NCI-H1105 treated with DMSO at 0.1 percent for 48 hours (cell line): ENCODE data around the gene CADM1.

ENCODE experiments used
- DNase-seq: peaks from one replicate; lab custom pipeline; 2025; lab: John Stamatoyannopoulos, UW

CADM1 gene

DNA sequence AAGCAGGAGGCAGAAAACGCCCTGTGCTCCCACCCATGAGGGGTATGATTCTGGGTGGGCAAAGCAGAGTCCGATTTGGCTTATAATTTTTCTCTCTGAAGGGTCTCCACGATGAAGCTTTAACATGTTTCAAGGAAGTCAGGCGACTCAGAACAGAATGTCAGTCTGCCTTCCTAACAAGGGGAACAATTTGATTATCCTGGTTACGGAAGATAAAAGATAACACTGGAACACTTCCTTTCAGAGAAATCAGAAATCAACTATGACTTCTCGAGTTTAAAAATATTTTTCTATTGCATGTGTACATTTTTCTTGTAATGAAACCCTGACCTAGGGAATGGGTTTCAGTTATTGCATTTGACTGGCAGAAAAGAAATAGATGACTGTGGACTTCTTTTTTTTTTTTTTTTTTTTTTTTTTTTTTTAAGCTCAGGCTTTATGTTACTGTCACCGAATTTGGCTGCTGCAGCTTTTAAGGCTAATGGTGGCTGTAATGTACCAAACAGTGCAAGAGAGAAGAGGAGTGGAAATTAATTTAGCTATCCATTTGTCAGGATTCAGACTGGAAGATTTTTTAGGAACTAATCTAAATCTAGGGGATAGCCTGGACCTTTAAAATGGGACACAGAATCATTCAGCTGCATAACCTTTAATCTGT, 297.7 kb downstream of the CADM1 start:
- DNase-seq, result no peak

DNA sequence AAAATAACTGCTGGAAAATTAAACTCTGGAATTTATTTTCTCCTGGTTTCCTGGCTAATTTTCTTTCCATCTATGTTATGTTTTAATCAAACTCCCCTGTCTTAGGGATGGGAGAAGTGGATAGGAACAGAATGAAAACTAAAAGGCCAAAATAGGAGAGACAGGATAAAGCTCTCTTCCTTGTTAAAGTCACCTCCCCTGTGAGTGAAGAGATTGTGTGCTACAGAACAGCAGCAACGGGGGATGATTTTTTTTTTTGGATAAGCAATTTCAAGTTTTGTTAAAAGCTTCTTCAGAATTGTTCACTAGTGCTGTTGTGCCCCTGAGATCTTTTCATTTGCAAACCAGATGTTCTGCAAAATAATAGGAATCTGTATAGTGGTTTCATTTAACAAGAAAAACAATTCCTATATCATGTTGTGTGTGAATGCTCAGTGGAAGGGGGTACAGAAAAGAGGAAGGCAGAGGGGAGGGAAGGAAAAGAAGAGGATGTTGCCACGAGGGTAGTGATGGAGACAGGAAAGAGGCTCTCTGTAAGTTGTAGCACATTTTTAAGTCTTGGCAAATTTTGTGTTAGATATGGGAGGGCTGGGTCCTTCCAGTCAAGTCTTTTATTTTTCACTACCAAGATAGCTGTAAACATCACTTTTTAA, 301.2 kb downstream of the CADM1 start:
- DNase-seq, result no peak

DNA sequence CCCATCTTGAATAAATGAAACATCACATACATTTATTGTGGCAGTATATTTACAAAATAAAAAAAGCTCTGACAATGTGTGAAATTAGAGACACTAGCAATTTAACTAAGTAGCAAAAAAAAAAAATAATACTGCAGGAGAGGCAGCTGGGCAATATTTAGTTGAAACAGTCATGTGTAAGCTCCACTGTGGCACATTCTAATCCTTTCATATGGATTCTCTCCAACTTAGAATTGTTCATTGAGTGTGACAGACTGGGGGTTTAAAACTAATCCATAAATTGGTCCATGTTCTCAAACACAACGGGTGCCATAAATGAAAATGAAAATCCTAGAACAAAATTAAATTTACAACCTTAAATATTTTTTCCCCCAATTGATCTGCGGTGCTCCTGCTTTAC, 302.1 kb downstream of the CADM1 start:
- DNase-seq, result no peak

DNA sequence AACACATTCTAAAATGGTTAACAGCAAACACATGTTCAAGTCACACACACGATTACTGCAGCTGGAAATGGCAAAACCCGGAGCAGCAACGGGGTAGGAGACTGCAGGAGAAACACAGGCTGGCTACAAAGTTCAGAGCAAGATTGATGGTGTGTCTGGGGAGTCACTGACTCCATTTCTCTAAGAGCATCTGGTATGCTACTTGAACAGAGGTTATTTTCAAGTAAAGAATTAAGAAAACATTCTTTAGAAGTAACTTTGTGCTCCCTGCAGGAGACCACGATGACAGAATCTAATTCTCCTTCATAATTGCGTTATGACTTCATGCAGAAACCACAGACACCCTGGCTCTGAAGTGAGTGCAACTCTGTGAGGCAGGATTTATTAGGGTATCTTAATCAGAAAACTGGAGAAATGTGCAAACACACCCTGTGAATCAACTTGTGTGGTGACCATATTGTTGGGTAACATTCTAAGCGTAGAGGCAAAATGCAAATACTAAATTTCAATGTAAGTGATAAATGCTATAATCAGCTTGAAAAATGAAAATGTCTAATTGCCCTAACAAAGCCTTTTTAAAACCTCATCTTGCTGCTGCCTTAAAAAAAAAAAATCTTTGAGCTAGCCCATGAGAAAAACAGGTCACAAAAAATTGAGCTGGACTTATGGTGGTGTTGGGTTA, 303.0 kb downstream of the CADM1 start:
- DNase-seq, result no peak

DNA sequence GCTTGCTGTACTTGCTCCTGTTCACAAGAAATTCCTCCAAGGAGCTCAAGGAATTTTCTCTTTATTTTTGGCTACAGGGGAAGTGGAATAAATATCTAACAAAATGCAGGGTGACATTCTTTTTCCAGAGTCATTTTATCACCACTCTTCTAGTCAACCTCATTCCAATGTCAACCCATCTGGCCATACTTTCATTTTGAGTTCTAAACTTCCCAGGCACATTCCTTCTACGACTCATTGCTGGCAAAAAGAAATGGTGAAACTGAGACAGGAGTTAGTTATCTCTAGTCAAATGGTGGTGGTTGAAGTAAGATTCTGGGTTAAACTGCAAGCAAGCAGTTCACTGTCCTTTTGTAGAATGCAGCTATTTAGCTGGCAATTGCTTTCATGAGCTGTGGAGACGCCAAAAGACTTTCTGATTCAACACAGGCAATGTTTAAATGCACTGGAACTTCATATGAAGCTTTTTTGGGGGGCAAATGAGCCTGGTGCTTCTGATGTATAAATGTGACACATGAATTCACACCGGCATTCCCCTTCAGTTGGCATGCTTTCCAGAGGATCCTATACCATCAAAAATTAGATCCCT, 304.6 kb downstream of the CADM1 start:
- no peak for DNase-seq

DNA sequence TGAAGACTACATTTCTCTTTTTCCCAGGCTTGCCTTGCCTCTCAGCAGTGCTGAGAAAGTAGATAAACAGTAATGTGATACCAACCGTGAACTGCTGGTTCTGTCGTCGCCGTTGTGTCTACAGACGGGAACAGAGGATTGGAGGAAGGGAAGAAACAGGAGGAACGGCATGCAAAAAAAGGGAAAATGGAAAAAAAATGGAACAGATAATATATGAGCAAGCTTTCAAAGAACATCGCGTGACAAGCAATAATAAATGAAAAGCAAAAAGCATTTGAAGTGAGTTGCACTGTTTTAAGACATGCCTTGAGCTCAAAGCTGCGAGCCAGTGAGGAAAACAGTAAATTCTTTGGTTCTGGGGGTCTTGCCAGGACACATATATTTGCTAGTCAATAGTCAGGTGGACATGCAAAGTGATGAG, 305.9 kb downstream of the CADM1 start:
- no peak for DNase-seq

DNA sequence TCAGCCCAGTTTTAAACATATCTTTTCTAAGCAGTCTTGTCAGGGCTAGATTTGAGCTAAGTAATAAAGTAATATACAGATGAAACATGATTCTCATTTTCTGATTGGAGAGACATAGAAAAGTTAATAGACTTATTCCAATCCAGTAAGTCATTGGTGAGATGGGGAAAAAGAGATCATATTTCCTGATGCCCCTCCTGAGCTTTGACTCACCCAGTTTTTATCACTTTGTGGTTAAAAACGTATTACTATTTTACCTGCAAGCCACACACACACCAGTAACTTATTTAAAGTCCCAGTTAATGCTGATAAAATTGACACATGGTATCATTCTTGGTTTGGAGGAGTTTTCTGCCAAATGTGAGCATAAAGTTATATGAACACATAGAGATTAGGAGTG, 306.8 kb downstream of the CADM1 start:
- no peak for DNase-seq

DNA sequence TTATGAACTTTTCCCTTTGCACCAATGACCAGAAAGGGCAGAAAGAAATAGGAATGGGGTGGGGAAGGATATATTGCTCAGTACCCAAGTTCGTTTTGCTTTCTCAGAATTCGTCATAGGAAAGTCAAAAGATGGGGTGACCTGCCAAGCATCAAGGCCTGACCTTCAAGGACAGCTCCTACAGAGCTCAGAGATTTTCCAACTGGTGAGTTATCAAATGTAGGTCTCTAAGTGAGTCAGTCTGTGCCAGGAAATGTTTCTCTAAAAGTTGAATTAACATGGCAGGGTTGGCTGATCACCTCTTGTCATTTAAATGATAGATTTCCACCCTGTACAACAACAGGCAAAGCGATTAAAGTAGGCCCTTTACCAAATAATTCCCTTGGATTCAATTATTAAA, 307.2 kb downstream of the CADM1 start:
- no peak for DNase-seq

DNA sequence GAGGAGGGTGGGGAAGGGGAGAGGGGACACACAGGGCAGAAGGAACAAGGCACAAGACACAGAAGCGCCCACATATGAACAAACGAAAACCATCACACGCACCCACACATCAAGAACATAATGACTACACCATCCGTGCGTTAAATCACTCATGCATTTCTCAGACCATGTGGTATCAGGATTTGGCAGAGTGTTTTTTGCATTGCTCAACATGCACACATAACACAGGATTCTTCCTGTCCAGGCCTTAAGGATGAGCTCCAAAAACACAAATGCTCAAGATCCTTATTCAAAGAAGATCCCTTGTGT, 309.5 kb downstream of the CADM1 start:
- DNase-seq, result no peak

DNA sequence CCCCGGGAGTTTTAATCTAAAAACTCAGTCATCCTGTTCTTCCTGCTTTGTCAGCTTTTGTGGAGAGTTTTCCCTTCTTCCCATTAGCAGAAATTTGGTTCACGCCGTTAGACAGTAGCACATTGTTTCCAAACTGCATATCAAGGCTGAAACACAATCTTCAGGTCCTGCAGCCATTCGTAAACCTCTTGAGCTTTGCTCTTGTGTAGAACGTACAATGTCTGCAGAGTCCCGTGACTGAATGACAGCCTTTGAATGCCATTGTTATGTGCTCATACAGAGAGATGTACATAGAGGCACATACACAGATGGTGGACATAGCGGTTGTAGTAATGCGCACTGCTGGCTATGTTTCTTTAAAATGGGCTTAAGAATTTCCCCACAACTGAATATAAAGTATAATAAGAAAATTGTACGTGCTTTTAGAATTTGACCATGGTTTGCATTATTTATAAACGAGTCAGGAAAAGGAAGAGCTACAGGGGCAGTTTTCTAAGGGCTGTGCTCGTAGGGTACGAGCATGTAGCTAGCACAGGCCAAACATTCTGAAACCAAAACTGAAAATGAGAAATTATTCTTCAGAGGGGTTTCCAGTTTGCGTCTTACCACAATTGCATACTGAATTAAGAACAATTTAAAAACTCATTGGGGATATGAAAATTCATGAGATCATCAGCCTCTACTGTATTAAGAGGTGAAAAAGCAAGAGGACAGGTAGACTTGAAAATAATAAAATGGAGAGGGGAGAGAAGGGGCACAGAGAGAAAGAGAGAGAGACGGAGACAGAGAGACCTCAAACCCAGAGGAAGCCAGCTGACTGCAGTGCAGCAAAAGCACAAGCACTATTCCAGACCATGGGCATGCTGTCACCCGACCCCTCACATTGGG, 310.1 kb downstream of the CADM1 start:
- DNase-seq, result no peak

DNA sequence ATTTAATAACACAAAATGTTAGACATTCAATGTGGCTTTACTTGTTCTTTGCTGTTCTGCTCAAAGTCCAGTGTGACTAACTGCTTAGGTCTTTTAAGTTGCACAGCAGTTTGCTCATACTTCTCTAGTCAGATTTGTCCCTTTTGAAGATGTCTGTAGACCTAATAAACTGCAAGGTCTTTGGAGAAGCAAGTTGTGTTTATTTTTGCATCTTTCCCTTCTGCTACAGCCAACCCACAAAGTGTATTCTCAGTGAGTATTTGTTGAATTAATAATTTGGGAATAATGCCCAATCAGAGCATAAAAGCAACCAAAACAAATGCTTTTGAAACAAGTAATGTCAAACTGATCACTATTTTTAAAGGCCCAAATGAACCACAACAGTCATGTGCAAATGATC, 312.5 kb downstream of the CADM1 start:
- no peak for DNase-seq

DNA sequence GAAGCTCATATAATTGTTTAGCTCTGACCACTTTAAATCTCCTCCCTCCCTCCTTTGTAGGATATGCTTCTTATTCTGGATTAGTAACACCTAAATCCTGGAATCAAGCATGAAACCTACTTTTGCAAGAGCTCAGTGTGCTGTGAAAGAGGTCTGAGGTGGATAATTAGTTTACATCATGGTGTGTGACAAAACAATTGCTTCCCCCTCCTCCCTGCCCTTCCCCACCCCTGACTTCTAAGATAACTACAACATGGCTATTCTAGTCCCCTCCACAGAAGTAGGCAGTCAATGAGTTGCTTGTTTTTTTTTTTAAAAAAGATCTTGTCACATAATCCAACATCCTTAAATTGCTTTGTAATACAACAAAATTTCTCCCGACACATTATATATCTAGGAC, 314.0 kb downstream of the CADM1 start:
- DNase-seq, result no peak

DNA sequence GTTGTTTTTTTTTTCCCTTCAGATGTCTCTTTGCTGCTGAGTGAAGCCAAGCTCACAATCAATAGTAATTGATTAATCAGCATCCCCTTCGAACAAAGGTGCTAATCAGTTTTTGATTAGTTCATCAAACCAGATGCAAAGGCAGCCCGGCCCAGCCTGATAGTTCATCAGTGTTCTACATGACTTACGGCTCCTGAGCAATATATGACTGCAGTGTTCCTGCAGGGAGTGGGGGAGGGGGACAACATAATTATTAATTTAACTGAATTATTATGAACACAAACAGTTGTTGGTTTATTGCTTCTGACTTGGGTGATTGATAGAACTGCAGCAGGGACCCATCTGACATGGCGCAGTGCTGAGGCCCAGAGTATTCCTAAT, 315.3 kb downstream of the CADM1 start:
- no peak for DNase-seq

DNA sequence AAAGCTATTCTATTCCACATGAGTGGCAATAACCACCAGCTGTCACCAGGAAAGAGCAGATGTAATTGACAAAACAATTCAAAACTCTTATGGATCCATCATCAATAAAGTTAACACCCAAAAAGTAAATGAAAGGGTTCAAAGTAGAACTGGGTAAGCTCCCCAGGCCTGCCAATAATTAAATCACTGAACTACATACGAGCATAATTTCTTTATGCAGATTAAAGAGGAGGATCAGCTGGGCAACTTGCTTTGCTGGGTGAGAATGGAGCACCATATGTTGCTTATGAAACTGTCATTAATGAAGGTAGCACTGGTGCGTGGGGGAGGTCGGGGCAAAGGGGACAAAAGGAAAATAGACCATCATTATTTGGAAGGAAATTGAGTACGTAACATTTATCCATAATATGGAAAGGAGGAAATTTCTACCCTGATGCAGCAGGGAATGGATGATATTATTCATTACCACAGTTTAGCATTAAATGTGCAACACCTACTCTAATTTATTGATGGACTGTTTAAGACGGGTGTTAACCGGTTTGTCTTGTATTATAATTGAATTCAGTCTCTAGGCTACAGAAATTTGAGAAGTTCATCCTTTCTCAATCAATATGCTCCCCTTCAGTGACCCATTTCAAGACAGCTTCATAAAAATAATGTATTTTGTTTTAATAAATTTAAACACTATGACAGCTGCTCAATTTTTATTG, 315.9 kb downstream of the CADM1 start:
- DNase-seq, result no peak

DNA sequence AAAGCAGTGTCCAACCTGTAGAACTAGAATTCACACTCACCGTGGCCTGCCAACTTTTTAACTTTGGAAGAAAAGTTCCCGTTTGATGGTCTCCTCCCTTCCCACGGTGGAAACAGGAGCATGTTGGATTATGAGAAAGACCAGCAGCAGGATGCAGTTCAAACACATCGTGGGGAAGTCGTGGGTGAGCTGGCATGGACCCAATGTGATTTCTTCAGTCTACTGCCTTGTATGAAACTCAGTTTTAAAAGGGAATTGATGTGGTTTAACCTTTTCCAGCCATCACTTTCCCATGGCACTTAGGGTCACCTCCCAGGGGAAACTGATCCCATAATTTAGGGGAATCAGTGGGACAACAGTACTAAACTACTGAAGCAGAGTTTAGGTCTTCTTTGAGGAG, 318.3 kb downstream of the CADM1 start:
- no peak for DNase-seq

DNA sequence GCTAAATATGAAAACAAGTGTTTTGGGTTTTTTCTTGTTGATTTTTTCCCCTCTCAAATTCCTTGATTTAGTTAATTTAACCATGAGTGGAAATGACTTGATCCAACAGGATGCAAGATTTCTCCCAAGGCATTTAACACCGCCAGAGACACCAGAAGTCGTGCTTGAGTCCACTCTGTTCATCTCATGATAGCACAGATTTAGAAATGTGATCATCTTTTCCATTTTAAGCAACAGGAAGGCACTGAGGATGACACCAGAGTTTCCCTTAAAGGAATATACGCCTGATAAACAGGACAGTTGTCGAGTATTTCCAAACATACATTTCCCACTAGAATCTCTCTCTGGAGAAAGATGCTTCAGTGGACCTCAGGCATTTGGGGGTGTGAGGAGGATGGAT, 318.7 kb downstream of the CADM1 start:
- no peak for DNase-seq

DNA sequence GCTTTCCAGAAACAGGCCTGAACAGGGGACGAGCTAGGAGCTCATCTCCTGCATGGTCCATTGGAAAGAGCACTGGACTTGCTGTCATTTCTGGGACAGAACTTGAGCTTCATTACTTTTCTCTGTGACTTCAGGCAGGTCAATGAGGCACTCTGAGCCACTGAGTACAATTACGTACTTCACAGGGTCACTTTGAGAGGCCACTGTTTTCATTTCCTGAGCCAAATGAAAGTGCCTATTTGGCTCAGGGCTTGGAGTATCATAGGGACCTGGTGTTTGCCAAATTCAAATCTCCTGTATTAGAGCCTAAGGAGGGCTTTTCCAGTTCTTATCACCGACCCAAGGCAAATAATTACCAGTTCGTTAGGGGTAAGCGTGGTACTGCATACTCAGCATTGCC, 319.3 kb downstream of the CADM1 start:
- no peak for DNase-seq

DNA sequence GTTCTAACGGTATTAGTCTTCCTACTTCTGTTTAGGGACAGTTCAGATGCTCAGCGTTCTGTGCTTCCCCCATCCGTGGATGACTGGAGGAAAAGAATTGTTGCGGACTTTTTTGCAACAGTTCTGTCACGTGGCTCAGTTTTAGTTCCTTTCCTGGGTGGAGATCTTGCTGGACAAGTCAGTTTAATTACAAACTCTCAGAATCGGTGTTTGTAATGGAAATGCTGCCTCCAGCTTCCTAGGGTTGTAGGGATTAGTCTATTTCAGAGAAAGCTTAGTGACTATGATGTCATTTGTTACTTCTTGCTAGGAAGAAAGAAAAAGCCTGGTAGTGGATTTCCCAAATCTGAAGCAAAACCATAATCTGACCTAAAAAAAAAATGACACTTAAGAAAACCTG, 320.4 kb downstream of the CADM1 start:
- DNase-seq, result no peak

DNA sequence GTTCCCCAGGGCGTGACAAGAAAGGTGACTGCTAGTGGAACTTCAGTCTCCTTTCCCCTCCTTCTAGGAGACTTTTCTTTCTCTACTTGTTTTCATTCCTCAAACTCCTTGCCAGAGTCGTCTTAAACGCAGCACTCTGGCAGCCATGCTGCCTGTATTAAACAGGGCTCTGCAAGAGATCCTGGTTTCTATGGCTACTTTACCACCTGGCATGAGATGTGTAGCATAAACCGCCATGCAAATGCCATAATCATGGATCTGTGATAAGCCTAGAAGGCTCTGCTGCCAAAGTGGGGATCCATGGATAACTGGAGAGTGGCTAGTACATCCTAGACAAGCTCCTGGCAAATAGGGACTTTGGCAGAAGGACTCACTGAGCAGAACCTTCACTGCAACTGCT, 321.1 kb downstream of the CADM1 start:
- no peak for DNase-seq

DNA sequence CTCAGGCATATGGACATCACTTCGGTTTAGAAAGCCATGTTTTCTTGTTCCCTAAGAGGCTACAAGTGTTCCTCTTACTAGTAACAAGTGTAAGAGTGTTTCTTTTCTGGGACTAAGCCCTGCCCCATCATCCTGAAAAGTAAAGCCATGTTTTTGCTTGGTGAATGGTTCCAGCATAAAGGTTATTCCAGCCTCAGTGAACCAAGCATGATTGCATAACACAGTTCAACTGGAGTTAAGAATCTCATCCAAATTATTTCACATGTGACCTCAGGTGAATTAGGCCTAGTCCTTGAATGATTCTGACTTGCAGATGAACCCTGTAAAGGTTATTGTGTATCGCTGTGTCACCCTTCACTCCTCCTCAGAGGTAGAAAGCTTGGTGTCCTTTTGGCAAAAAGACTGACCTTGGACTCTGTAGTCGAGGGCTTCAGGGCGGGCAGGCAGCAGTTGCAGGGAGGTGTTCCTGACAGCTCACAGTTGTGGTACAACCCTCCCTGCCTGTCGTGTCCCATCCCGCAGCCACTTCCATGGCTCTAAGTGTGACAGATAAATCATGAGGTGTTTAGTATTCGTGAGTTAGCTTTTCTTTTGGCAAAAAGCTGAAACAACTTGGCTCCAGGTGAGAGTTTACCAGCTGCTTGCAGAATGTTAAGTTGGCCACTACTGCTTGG, 321.8 kb downstream of the CADM1 start:
- no peak for DNase-seq

DNA sequence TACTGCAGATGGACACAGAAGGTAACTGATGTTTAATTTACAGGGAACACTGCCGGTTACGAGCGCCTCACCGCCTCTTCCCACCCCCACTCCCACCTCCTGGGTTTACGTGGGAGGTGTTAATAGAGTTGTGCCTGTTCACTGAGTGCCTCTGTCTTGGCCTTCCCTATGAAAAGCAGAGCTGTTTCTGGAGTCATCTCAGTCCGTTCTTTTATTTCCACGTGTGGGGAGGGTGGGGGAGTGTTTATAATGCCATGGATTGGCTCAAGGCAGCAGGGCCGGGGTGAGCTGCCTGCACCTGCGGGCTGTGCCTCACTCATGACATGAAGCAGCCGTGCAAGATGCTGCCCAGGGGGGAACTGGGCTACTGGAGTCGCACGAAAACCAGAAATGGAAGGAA, 322.7 kb downstream of the CADM1 start:
- DNase-seq, result no peak
